ENCODE measurements around the gene EMID1.

- no peak for TF ChIP-seq TAF1 (IDR thresholded peaks at IDR 0.05; ENCODE audit: borderline replicate concordance, insufficient read depth, low read length)
- no peak for TF ChIP-seq POLR2AphosphoS5 (IDR thresholded peaks at IDR 0.05; ENCODE audit: low read depth, low read length)
- TF ChIP-seq REST (IDR thresholded peaks at IDR 0.05; ENCODE audit: insufficient read depth in 1 of 2, low read depth in 2 of 2, low read length in 2 of 2), result no peak
- TF ChIP-seq SIN3A (IDR thresholded peaks at IDR 0.05; ENCODE audit: borderline replicate concordance, insufficient read depth, low read length), result no peak
- TF ChIP-seq FOXP2 (optimal IDR thresholded peaks at IDR 0.05; ENCODE audit: borderline replicate concordance, extremely low read depth, extremely low read length, insufficient read depth), result no peak
Measured at GRCh38 chr22:29208879-29209623, 3.4 kb downstream of the EMID1 start.
